ENCODE data around the gene GALNTL6.

Gene GALNTL6

GRCh38 chr4:171812665-171813525, at the start of gene GALNTL6:
Gene GALNTL6 (plus strand): TSS chr4:171813404.
- DNase-seq (ENCODE audit: low spot score) = peak; percentile 16

GRCh38 chr4:171765514-171765913, 47.7 kb upstream of the GALNTL6 start:
- no peak for DNase-seq (ENCODE audit: low spot score)

- no peak for DNase-seq (ENCODE audit: low spot score)
These were observed 38.5 kb upstream of the GALNTL6 start for GRCh38 chr4:171774642-171775190.

DNA sequence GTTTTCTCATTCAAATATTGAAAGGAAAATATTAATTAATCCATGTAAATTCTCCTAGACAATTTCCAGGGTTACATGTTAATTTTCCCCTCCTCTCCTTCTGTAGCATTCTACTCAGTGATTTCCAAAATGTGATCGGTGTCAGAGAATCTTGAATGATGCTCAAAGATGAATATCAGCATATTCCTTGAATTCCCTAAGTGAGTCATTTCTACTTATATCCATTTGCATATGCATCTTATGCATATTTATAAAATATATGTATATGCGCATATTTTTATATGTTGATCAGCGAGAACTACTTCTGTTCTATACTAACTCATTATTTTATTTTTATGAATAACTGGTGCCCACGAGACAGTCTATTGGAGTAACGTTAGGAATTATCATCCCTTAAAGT, 33.9 kb upstream of the GALNTL6 start:
- no peak for DNase-seq (ENCODE audit: low spot score)

- DNase-seq (ENCODE audit: low spot score) = no peak
These were observed 27.8 kb upstream of the GALNTL6 start for GRCh38 chr4:171785388-171785787.

DNA sequence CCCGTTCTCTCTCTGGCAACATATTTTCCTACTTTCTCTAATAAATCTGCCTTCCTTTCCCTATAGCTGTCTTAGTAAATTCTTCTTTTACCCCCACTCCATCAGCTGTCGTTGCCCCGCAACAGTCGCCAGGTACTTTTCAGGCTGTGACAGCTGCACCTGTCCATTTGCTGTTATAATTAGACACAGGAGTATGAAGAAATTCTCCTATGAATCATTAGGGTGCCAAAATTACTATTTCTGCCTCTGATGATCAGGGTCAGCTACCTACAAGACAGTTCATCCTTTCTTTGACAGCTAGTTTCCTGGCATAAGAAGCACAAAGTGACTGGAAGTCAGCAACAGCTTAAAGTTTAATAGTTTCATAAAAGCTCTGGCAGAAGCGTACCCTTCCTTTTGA, 19.5 kb upstream of the GALNTL6 start:
- no peak for DNase-seq (ENCODE audit: low spot score)

DNA sequence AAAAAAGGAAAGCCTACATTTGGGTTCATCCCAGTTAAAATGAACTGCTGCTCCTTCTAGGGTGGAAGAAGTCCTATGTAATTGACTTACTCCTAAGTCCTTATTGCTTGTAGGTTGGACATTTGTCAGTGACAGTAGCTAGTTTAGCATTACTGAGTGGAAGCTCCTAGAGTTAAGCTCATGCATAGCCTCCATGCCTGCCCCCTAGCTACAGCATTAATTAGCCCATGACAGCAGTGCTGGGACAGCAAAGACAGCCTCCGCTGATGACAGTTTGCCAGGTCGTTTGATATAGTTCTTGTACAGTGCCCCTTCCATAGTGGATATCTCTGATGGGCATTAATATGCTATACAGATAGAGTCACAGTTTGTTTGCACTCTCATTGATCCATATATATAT, 18.7 kb upstream of the GALNTL6 start:
- no peak for DNase-seq (ENCODE audit: low spot score)

DNA sequence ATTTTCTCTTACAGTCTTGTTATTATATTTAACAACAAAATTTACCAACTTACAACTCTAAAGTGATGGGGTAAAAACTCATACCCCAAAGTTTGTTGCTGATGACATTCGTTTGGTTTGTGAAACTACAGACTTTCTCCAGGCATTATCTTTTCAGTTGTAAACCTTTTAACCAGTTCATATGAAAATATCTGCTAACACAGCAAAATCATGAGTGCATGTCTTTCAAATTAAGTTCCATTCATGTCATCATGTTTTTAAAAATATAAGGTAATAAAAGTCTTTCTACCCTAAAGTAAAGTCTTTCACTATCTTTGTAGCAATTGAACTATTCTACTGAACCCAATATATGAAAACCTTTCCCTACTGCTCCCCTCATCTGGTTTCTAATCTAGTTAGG, 3.4 kb upstream of the GALNTL6 start:
- DNase-seq (ENCODE audit: low spot score) = no peak

DNA sequence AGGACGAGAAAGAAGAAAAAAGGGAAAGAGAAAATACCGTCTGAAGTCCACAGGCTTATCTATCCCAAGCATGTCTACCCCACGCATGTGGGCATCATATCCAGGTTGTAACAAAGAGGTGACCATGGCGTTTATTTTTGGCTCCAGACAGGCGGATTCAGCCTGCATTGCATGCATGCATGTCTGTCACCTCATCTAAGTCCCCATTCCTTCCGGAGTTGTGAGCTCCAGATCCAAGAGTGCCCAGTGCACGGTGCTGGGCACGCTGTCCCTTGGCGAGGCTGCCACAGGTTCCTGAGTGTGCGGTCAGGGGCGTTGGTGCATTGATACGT, 905 bp upstream of the GALNTL6 start:
- DNase-seq (ENCODE audit: low spot score) = no peak

DNA sequence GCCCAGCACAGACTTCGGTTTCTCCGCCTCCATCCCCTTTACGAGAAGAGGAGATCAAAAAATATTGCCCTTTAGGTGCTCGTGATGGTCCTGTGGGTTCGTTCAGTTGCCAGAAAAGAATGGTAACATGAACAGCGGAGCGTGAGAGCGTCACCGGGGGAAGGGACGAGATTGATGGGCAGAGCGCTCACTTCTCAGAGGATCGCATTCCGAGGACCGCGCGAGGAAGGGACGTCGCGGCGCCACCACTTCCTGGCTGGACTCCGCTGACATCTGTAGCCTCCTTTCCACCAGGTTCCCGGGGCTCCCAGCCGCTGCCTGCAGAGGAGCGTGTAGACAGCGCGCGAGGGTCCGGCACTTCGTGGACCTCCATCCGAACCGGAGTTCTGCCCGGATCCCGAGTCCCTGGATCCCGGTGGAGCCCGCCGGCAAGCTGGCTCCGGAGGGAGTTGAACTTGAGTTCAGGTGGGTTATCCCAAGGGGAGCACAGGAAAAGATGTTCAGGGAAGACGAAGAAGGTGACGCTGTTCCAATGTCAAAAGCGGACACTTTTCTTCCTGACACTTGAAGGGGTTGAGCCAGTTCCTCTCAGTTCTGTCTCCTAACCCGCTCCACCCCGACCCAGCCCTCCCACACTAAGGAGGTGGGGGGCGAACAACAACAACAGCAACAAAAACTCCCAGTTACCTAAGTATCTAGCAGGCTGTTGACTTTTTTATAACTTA, 484 bp downstream of the GALNTL6 start:
- DNase-seq (ENCODE audit: low spot score) = peak; percentile 4

- DNase-seq (ENCODE audit: low spot score) = no peak
These were observed 1.3 kb downstream of the GALNTL6 start for GRCh38 chr4:171814545-171814944.

GRCh38 chr4:171817026-171817425, 3.8 kb downstream of the GALNTL6 start:
- DNase-seq (ENCODE audit: low spot score) = no peak

GRCh38 chr4:171834640-171835039, 21.4 kb downstream of the GALNTL6 start:
- DNase-seq (ENCODE audit: low spot score) = no peak

- no peak for DNase-seq (ENCODE audit: low spot score)
These were observed 30.3 kb downstream of the GALNTL6 start for GRCh38 chr4:171843456-171843855.

- DNase-seq (ENCODE audit: low spot score) = peak; percentile 61
These were observed 33.0 kb downstream of the GALNTL6 start for GRCh38 chr4:171846232-171846631.

DNA sequence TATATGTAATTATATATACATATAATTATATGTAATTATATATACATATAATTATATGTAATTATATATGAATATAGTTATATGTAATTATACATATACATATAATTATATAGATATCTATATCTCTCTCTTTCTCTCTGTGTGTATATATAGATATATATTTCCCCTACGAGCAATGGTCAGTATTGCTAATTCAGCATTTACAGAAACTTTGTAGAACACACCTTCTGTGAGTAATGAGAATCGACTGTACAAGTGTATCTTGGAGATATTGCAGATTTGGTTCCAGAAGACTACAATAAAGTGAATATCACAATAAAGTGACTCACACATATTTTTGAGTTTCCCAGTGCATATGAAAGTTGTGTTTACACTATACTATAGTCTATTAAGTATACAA, 33.7 kb downstream of the GALNTL6 start:
- DNase-seq (ENCODE audit: low spot score) = no peak

DNA sequence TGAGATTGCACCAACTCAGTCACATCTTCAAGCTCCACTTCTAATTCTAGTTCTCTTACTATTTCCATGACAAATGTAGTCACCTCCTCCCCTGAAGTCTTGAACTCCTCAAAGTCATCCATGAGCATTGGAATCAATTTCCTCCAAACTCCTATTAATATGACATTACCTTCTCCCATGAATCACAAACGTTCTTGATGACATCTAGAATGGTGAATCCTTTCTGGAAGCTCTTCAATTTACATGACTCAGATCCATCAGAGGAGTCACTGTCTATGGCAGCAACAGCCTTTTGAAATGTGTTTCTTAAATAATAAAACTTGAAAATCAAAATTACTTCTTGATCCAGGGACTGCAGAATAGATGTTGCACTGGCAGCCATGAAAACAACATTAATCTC, 34.5 kb downstream of the GALNTL6 start:
- peak; percentile 18 for DNase-seq (ENCODE audit: low spot score)

DNA sequence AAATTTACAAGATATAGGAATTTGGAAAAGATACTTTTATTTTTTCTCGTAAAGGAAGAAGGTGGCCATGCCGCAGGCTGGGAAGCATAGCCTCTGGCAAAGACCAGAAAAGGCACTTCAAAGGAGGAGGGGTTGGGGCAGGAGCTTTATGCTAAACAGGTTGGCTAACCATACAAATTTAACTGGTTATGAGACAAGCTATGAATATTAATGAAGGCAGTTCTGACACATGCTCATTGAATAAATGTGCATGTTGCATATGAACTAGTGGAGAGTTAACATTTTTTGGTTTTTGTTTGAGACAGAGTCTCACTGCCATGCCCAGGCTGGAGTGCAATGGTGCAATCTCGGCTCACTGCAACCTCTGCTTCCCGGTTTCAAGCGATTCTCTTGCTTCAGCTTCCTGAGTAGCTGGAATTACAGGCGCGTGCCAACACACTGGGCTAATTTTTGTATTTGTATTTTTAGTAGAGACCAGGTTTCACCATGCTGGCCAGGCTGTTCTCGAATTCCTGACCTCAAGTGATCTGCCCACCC, 36.5 kb downstream of the GALNTL6 start:
- DNase-seq (ENCODE audit: low spot score) = no peak

- DNase-seq (ENCODE audit: low spot score) = no peak
These were observed 38.1 kb downstream of the GALNTL6 start for GRCh38 chr4:171851295-171851694.

- peak; percentile 19 for DNase-seq (ENCODE audit: low spot score)
These were observed 44.3 kb downstream of the GALNTL6 start for GRCh38 chr4:171857302-171858012.

DNA sequence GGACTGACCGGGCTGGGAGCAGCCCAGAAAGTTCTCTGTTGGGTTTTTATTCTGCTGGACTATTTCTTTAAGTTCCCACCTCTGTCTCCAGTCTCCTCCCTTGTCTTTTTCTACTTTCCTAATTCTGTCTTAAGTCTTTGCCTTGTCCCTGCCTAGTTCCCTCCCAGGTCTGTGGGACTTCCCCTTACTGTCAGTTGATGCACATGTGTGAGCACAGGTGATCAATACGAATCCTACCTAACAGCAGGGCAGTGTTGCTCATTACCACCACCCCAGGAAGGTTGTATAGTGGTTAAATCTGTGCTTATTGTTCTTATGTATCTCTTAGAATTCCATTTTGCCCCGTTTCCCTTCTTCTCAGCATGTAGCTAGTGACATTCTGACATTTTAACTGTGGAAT, 62.1 kb downstream of the GALNTL6 start:
- DNase-seq (ENCODE audit: low spot score) = peak; percentile 31

- DNase-seq (ENCODE audit: low spot score) = no peak
These were observed 63.4 kb downstream of the GALNTL6 start for GRCh38 chr4:171876636-171877035.
